Endothelial cell (in vitro differentiated cells): Measurements from ENCODE around the gene KCNIP1. TPM values are rescaled to one million over a fixed set of nuclear protein-coding genes. Genes with fewer than 3 reads are reported as not detected.
A peak's percentile ranks its signal among the peaks of the same experiment; 100 is the strongest.

Source experiments
- DNase-seq: peaks from one replicate; pipeline ENCODE4 v3.0.0; 2021; ENCODE audit warnings: low spot score
- H3K27ac Mint-ChIP-seq: one replicate; pipeline ENCODE4 v1.8.0; 2021; ENCODE audit warnings: mixed read lengths, inconsistent platforms; ENCODE audit not compliant: unreplicated experiment
- H3K27me3 Mint-ChIP-seq: one replicate; pipeline ENCODE4 v1.8.0; 2021; ENCODE audit warnings: mild to moderate bottlenecking, moderate library complexity, mixed read lengths, inconsistent platforms; ENCODE audit not compliant: unreplicated experiment
- H3K36me3 Mint-ChIP-seq: one replicate; pipeline ENCODE4 v1.8.0; 2021; ENCODE audit warnings: mild to moderate bottlenecking, low read depth, mixed read lengths, inconsistent platforms; ENCODE audit not compliant: unreplicated experiment
- H3K4me1 Mint-ChIP-seq: one replicate; pipeline ENCODE4 v1.8.0; 2021; ENCODE audit warnings: mild to moderate bottlenecking, mixed read lengths, inconsistent platforms; ENCODE audit not compliant: unreplicated experiment
- H3K4me3 Mint-ChIP-seq: one replicate; pipeline ENCODE4 v1.8.0; 2021; ENCODE audit warnings: mild to moderate bottlenecking, mixed read lengths, inconsistent platforms; ENCODE audit not compliant: unreplicated experiment
- H3K9me3 Mint-ChIP-seq: one replicate; pipeline ENCODE4 v1.8.0; 2021; ENCODE audit warnings: mixed read lengths, inconsistent platforms; ENCODE audit not compliant: unreplicated experiment
- total RNA-seq: library from RNA; stranded (reverse); fragmentation: NEBNext Ultra II Directional; extraction: Animal tissue kit (Norgen Biotek cat#: 25700); gene quantifications from one replicate; pipeline ENCODE4 v1.2.1, GENCODE V29; 2021; ENCODE audit not compliant: unreplicated experiment
- TF ChIP-seq, protein P1 (sequence below): fragments of 200-600 bp; sonication (generic); IDR thresholded peaks from one replicate; pipeline ENCODE4 v1.5.0; 2021; ENCODE audit warnings: antibody characterized with exemption; ENCODE audit not compliant: unreplicated experiment

Gene KCNIP1
- total RNA-seq, 1 donor from 2014 or later = 6.1 TPM

DNA sequence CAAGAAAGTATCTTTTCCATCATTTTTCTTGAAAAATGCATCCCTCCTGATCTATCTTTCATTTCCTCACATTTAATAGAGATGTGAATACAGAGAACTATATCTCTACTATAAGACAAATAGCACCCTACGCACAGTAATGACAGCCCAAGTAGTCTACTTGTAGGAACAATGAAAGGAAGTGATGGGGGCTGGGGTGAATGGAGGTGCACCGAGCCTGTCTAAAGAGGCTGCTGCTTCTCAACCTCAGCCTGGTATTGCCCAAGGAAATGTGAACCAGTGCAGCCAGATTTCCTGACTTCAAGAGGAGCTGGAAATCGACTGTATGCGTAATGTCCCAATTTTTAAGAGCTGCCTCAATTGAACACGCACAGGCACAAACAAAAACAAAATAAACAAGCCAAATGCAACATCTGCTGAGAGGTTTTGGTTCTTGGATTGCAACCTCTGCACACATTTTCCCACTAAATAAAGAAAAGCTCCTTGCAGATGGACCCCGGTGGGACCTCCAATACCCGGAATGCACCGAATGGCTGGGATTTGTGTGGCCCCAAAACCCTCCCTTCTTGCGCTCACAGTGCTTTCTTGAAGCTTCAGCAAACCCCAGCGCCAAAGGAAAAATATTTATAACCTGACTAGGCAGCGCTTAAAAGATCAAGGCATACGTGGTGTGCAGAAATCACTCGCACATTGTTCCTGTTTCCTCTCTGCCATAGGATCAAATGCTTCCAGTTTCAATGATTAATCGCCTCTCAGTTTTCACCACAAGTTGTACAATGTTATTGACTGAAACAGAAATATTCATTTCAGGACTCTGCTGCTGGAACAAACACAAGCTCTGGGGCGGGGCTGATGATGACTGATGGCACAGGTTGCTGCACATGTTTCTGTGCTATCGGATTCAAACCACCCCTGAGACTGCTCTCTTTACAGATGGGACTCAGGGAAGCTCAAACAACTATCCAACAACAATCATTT is 68.3 kb downstream of the KCNIP1 start:
- TF ChIP-seq, protein P1, sequence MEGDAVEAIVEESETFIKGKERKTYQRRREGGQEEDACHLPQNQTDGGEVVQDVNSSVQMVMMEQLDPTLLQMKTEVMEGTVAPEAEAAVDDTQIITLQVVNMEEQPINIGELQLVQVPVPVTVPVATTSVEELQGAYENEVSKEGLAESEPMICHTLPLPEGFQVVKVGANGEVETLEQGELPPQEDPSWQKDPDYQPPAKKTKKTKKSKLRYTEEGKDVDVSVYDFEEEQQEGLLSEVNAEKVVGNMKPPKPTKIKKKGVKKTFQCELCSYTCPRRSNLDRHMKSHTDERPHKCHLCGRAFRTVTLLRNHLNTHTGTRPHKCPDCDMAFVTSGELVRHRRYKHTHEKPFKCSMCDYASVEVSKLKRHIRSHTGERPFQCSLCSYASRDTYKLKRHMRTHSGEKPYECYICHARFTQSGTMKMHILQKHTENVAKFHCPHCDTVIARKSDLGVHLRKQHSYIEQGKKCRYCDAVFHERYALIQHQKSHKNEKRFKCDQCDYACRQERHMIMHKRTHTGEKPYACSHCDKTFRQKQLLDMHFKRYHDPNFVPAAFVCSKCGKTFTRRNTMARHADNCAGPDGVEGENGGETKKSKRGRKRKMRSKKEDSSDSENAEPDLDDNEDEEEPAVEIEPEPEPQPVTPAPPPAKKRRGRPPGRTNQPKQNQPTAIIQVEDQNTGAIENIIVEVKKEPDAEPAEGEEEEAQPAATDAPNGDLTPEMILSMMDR = no peak
- H3K36me3 Mint-ChIP-seq = no peaks in the 10 kb centered on the region
- peak; percentile 18 for DNase-seq
- H3K27ac Mint-ChIP-seq = peak overlapping the region; percentile 80
- no peak overlapping the region for H3K4me3 Mint-ChIP-seq
- H3K27me3 Mint-ChIP-seq = no peaks in the 10 kb centered on the region
- peaks cover 26% of the 10 kb centered on the region for H3K4me1 Mint-ChIP-seq
- no peaks in the 10 kb centered on the region for H3K9me3 Mint-ChIP-seq

DNA sequence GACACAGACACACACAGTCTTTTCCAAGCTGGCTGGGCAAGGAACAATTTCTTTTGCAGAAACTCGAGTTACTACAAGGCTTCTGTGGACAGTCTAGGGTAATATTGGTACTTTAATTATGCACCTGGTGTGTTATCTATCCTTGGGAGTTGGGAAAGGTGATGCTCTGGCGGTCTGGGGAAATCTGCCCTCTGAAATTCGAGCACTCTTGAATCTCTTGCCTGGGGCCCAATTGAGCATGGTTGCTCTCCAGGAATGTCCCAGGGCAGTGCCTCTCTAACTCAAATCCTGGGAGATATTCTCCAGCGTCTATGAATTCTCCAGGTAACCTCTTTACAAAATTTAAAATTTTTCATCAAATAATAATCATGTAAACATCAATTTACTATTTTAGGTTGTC is 69.3 kb downstream of the KCNIP1 start:
- TF ChIP-seq, protein P1 = no peak
- no peak for DNase-seq
- Mint-ChIP-seq H3K4me3 (no peak overlapping the region), H3K27ac (no peak overlapping the region), H3K36me3 (no peaks in the 10 kb centered on the region), H3K27me3 (no peaks in the 10 kb centered on the region), H3K4me1 (peaks cover 26% of the 10 kb centered on the region), H3K9me3 (no peaks in the 10 kb centered on the region)

DNA sequence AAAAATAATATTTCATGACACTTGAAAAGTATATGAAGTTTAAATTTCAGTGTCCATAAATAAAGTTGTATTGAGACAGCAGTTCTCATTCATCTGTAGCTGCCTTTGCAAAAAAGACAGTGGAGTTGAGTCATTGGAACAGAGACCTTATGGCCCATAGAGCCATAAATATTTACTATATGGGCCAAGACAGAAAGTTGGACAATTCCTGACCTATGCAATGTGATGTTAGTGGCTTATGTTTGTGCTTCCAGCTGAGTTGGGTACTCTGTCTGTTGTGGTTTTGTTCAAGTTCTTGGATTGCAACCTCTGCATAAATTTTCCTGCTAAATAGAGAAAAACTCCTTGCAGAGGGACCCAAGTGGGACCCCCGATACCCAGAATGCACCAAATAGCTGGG is 69.8 kb downstream of the KCNIP1 start:
- TF ChIP-seq, protein P1 = no peak
- H3K4me1 Mint-ChIP-seq = peaks cover 26% of the 10 kb centered on the region
- DNase-seq = no peak
- H3K36me3 Mint-ChIP-seq = peaks cover 4% of the 10 kb centered on the region
- H3K9me3 Mint-ChIP-seq = no peaks in the 10 kb centered on the region
- H3K4me3 Mint-ChIP-seq = no peak overlapping the region
- no peak overlapping the region for H3K27ac Mint-ChIP-seq
- H3K27me3 Mint-ChIP-seq = no peaks in the 10 kb centered on the region

DNA sequence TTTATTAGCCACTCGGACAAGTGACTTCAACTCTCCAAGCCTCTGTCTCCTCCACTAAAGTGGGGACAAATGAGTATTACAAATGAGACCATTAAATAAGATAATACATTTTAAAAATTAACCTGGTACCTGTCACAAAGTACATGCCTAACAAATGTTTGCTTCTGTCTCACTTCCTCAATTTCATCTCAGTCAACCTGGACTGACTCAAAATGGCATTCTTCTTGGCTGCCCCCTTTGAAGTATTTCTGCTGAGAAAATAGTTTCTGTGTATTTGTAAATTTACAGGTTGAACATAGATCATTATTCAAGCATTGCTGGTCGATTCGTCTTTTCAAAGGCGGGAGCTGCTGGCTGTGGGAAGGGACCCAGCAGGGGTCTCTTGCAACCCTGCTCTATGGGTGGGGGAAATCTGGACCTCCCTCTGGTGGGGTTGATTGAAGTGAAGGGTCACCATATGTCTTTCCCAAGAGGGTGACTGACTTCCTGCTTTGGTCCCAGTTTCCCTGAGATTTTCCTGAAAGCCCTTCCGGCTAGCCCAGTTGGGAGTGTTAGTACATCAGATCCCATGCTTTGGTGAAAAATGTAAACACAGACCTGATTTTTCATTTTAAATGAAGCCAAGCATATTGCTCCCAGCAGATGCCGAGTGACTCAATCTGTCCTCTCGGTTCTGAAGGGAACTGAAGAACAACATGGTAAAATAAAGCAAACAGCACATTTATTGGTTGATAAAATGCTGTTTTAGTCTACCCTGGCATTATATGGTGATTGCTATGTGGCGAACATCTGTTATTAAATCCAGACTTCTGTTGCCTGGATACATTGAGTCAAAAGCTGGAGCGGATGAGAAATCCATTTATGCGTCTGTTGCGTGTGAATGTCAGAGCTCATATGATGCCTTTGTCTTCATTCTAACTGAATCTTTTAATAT is 73.0 kb downstream of the KCNIP1 start:
- Mint-ChIP-seq H3K36me3 (peaks cover 9% of the 10 kb centered on the region), H3K9me3 (no peaks in the 10 kb centered on the region), H3K4me3 (no peak overlapping the region), H3K27ac (no peak overlapping the region), H3K27me3 (peaks cover 2% of the 10 kb centered on the region), H3K4me1 (peaks cover 15% of the 10 kb centered on the region)
- DNase-seq = no peak
- TF ChIP-seq, protein P1 = no peak
